ENCODE measurements around the gene ZNF484.
"Not testable (repeated sequence)": the region's sequence is repeated elsewhere in the genome, so short reads cannot be mapped to it uniquely, and the experiment has no call there.

The ZNF484 gene

DNA sequence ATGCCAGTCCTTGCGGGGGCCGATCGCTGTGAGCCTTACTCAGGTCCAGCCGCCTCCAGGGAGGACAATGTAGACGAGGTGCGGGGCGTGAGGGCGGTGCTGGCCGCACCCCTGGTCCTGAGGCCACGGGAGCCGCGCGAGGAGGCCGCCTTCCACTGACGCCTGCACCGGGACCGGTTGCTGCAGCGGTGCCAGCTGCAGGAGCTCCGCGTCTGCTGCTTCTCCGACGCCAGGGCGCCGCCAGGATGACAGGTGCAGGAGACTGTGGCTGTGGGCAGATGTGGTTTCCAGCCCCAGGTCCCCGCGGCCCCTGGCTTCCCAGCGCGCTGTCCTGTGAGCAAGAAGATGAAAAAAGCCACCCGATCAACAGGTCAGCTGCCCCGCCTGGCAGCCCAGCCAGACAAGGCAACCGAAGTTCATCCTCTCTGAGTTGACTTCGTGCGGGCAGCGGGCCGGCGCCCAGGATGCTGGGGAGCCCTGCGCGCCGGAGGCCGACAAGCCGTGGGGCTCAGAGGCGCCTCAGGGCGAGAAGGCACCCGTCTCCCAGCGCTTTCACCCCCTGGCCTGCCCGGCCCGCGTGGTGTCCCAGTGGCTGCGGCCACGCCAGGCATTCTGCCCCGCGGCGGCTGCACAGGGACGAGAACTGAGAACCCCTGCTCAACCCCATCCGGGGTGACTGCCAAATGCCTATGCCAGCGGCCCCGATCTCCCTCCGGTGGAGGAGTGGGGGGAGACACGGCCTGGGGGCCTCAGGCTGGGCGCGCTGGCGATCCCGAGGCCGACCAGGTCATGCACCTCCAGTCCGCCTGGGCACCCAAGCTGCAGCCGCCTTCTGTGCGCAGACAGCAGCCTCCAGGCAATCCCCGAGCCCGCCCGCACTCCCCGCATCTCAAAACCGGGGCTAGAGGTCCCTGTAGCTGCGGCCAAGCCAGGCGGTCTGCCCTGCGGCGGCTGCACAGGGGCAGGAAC, 69.8 kb downstream of the ZNF484 start:
- Histone ChIP-seq H3K36me3 (ENCODE audit: control insufficient read depth, low read depth, low read length) (no peaks in the 10 kb centered on the region), H3K9ac (ENCODE audit: low read length) (no peak overlapping the region), H3K4me3 (ENCODE audit: low read length) (peak overlapping the region; percentile 42), H3K27me3 (ENCODE audit: control insufficient read depth, insufficient read depth, low read length) (peaks cover 99% of the 10 kb centered on the region), H3K4me1 (ENCODE audit: control insufficient read depth, low read depth, low read length) (no peaks in the 10 kb centered on the region), H3K27ac (ENCODE audit: low read length) (no peak overlapping the region), H3K9me3 (ENCODE audit: control insufficient read depth, low read depth, low read length) (no peaks in the 10 kb centered on the region)

GRCh38 chr9:92807031-92807756, 70.6 kb downstream of the ZNF484 start:
- Histone ChIP-seq H3K9me3 (ENCODE audit: control insufficient read depth, low read depth, low read length) (no peaks in the 10 kb centered on the region), H3K27me3 (ENCODE audit: control insufficient read depth, insufficient read depth, low read length) (peaks cover 90% of the 10 kb centered on the region), H3K36me3 (ENCODE audit: control insufficient read depth, low read depth, low read length) (no peaks in the 10 kb centered on the region), H3K4me1 (ENCODE audit: control insufficient read depth, low read depth, low read length) (no peaks in the 10 kb centered on the region), H3K27ac (ENCODE audit: low read length) (no peak overlapping the region), H3K9ac (ENCODE audit: low read length) (no peak overlapping the region), H3K4me3 (ENCODE audit: low read length) (no peak overlapping the region)

- Histone ChIP-seq H3K36me3 (ENCODE audit: control insufficient read depth, low read depth, low read length) (no peaks in the 10 kb centered on the region), H3K9ac (ENCODE audit: low read length) (no peak overlapping the region), H3K27ac (ENCODE audit: low read length) (no peak overlapping the region), H3K27me3 (ENCODE audit: control insufficient read depth, insufficient read depth, low read length) (peaks cover 65% of the 10 kb centered on the region), H3K4me3 (ENCODE audit: low read length) (no peak overlapping the region), H3K4me1 (ENCODE audit: control insufficient read depth, low read depth, low read length) (no peaks in the 10 kb centered on the region), H3K9me3 (ENCODE audit: control insufficient read depth, low read depth, low read length) (no peaks in the 10 kb centered on the region)
Observed at GRCh38 chr9:92804727-92805126, 73.1 kb downstream of the ZNF484 start.

DNA sequence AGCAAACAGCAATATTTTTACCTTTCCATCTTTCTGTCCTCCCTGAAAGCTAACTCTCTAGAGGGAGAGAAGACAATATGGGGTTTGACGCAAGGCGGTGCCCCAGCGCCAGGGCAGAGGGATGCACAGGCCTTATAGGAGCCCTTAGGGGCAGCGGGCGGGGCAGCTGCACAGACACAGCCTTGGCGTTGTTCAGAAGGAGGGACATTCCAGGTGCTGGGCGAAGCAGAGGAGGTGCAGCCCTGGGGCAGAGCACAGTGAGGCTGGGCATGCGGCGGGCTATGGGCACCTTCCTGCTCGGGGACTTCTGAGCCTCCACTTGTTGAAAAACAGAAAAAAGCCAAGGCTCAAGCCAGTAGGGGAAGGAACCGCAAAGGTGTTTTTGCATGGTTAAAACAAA, 79.5 kb downstream of the ZNF484 start:
- no peaks in the 10 kb centered on the region for H3K9me3 ChIP-seq (ENCODE audit: control insufficient read depth, low read depth, low read length)
- no peak overlapping the region for H3K27ac ChIP-seq (ENCODE audit: low read length)
- H3K4me3 ChIP-seq (ENCODE audit: low read length): no peak overlapping the region
- H3K36me3 ChIP-seq (ENCODE audit: control insufficient read depth, low read depth, low read length): no peaks in the 10 kb centered on the region
- H3K27me3 ChIP-seq (ENCODE audit: control insufficient read depth, insufficient read depth, low read length): peaks cover 2% of the 10 kb centered on the region
- no peaks in the 10 kb centered on the region for H3K4me1 ChIP-seq (ENCODE audit: control insufficient read depth, low read depth, low read length)
- H3K9ac ChIP-seq (ENCODE audit: low read length): no peak overlapping the region

- not testable (repeated sequence) for H3K27ac ChIP-seq (ENCODE audit: low read length); H3K9ac ChIP-seq (ENCODE audit: low read length); H3K36me3 ChIP-seq (ENCODE audit: control insufficient read depth, low read depth, low read length); H3K4me1 ChIP-seq (ENCODE audit: control insufficient read depth, low read depth, low read length); H3K27me3 ChIP-seq (ENCODE audit: control insufficient read depth, insufficient read depth, low read length); H3K4me3 ChIP-seq (ENCODE audit: low read length); H3K9me3 ChIP-seq (ENCODE audit: control insufficient read depth, low read depth, low read length)
Observed at GRCh38 chr9:92796337-92796804, 81.5 kb downstream of the ZNF484 start.

DNA sequence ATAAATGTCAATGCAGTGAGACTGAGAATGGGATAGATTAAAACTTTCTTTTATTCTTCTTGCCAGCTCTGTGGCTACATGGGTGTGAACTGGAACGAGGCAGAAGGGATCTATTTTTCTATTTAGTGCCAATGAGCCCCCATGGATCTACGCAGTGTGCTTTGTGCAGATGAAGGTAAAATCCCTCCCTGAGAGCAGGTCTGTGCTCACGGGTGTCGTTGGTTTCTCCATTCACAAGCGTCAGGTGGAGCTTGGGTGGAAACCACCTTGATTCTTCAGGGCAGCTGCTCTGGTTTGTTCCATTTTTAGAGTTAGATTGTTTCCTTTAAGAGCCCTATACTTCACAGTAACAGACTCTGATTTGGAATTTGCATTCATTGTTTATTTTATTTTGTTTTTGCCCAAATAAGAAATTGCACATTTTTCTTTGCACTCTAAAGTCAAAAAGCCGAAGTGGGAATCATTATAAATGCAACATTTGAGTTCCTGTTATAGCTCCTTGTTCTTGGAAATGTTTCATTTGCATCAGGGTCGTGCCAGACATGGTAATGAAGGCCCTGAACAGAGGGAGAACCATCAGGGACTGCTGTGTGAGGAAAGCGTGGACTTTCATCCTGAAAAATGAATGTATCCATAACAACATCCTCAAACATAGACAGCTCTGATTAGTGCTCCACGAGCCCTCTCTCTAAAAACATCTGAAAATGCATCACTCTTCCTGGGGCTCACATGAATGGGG, 82.1 kb downstream of the ZNF484 start:
- no peaks in the 10 kb centered on the region for H3K27me3 ChIP-seq (ENCODE audit: control insufficient read depth, insufficient read depth, low read length)
- H3K27ac ChIP-seq (ENCODE audit: low read length): no peak overlapping the region
- H3K9me3 ChIP-seq (ENCODE audit: control insufficient read depth, low read depth, low read length): no peaks in the 10 kb centered on the region
- H3K4me3 ChIP-seq (ENCODE audit: low read length): no peak overlapping the region
- H3K36me3 ChIP-seq (ENCODE audit: control insufficient read depth, low read depth, low read length): no peaks in the 10 kb centered on the region
- no peaks in the 10 kb centered on the region for H3K4me1 ChIP-seq (ENCODE audit: control insufficient read depth, low read depth, low read length)
- H3K9ac ChIP-seq (ENCODE audit: low read length): no peak overlapping the region
